HG02571 (cell line): ENCODE measurements around the gene SLC24A3.

ENCODE experiments used
- ATAC-seq: cut with Tn5 transposase; IDR thresholded peaks from one replicate; pipeline ENCODE4 v1.9.1; 2021; ENCODE audit warnings: mild to moderate bottlenecking, moderate library complexity; ENCODE audit not compliant: unreplicated experiment

The SLC24A3 gene

DNA sequence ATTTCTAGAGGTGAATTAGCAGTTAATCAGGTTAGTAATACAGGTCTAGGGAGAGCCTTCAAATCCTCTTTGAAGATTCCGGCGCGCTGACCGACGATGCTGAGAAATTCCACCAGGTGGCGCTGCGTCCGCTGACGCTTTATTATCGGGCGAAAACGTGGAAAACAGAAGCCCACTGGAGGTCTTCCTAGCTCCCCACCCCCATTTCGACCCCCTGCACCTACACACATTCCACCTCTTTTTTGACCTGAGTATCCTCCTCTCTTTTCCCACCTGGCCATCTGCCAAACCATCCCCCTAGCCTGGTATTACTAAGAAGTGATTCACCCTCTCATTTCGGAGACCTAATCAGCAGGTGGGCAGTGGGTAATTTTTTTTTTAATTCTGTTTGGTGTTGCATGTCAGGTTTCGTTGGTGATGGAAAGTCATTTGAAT lies 480.3 kb downstream of the SLC24A3 start:
- no peak for ATAC-seq

DNA sequence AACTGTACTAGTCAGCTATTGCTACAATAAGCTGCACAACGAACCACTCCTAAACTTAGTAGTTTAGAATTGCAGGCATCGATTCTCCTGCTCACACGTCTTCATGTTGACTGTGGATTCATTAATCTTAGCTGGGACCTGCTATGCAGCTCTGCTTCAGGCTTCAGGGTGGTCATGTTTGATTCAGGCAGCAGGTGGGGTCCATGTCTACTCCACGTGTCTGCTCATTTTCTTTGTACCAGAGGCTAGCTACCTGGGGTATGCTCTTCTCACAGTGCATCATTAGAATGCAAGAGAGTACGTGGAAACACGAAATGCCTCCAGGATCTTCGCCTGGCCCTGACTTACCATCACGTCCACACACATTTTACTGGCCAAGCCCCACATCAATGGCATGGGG lies 481.1 kb downstream of the SLC24A3 start:
- ATAC-seq = no peak

DNA sequence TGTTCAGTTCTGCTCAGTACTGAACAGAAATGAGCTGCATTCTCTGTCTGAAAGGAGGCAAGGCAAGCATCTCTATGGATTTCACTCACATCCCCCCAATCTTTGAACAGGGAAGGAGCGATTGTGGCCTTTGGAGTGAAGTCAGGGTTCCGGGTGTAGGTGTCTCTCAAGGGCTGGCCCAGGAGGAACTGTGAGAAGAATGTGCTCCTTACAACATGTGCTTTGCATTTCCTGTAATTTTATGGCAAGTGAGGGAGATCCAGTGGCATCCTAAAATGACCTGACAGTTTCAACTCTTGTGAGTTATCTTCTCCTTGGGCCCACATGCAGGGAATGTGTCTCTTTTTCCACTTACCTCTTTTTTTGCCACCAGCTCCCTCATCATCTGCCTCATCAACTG lies 482.6 kb downstream of the SLC24A3 start:
- ATAC-seq = no peak

DNA sequence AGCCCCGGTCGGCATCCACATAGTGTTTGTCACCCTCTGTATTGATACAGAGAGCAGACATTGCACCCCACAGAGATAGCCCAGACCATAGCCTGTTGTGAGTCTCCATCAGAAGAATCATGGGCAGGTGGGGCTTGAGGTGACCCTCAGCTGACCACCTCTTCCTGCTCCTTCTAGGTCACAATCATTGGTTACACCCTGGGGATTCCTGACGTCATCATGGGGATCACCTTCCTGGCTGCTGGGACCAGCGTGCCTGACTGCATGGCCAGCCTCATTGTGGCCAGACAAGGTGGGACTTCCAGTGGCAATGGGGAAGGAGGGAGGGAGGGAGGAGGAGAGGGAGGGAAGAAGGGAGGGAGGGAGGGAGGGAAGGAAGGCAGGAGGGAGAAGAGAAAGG lies 484.2 kb downstream of the SLC24A3 start:
- no peak for ATAC-seq

DNA sequence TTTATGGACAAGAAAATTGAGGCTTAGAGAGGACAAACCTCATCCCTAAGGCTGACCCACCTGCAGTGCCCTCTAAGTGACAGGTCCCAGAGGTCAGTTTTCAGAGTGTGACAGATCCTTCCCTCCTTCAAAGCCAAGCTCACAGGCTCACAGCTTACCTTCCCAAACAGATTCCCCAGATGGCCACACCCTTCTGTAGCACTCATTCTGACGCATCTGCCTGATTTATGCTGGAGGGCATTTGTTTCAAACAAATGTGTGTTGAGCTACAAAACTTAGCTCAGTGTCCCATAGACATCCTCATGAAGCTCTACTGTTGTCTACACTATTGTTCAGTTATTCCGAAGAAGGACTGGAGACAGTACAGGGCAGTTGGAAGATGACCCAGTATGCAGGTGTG lies 485.0 kb downstream of the SLC24A3 start:
- no peak for ATAC-seq

DNA sequence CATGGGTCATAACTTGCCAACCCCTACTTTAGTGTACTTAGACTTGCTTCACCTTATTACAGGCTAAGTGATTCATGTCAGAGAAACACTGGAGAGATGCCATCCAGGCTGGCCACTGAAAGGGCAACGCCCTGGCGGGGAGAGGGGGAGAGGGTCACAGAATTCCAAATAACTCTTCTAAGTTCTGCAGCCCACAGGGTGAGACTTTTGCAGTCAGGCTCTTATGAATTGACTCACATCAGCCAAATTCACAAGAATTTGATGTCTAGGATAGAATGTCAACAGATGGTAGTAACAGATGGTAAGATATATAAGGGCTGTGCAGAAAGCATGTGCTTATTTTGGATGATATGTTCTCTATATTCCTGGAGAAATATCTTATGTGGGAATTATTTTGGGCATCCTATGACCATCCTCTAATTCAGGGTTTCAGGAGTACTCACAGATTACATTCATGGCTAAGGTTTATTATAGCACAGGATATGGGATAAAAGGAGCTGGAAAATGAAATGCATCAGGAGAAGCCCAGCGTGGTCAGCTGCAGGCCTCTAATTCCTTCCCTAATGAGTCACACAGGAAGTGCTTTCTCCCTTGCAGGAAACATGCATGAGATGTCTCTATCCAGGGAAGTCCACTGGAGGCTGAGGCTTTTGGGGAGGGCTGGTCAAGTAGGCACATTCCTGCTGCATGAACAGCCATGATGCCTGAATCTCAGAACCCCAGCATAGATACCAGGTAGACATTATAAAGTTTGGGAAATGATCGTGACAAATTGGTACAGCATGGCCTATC lies 486.9 kb downstream of the SLC24A3 start:
- no peak for ATAC-seq

DNA sequence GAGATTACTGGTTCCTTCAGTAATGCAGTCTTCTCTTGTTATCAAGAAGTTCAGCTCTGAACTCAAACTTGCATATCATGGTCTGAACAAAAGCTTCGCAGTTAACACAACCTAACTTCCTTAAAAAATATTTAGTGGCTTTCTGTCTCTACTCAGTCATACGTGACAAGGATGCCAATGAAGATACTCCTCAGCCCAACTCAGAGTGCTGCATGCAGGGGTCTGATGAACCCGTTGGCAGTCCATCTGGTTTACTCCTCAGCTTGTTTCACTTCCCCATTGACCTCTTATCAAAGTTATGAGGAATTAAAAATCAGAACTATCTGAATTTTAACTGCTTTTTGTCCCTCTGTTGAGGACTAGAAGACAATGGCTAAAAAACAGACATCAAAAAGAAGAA lies 489.0 kb downstream of the SLC24A3 start:
- no peak for ATAC-seq

DNA sequence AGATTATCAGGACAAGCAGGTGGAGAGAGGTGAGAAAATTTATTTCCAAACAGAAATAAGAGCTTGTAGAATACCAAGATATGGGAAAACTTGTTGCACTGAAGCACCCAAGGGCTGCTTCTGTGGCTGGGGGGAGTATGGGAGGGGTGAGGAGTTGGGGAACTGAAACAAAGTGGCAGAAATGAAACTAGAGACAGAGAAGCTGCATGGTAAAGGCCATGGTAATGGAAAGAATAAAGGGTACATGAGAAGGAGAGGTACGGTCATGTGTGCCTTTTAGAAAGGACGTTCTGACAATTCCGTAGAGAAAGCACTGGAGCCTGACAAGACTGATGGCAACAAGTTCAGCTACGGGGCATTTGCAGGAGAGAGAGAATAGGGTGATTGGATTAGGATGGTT lies 494.0 kb downstream of the SLC24A3 start:
- no peak for ATAC-seq

DNA sequence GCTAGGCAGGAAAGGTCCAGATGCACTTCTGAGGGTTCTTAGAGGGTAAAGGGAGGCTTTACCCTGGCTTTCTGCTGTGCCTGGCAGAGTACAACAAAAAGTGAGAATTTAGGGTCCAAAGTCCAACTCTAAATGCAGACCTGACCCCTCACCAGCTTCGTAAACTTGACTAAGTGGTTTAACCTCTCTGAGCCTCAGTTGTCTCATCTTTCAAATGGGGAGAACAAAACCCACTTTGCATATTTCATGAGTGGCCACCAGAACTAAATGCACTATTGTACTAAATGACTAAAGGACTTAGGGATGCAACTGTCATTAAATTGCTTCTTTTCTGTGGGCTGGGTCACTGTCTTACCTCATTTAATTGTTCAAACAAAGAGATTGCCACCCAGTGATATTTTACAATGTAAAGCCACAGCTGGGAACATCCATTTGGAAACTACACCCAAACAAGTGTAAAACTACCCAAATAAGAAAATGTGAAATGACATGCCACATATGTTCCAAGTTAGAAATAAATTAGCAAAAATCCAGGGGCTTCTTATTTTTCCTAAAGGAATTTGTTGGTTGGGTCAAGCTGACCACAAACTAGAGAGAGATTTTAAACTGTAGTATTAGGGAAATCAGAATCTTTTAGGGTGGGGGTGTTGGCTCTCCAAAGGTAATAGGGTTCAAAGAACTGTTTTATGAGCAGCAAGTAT lies 497.3 kb downstream of the SLC24A3 start:
- no peak for ATAC-seq

DNA sequence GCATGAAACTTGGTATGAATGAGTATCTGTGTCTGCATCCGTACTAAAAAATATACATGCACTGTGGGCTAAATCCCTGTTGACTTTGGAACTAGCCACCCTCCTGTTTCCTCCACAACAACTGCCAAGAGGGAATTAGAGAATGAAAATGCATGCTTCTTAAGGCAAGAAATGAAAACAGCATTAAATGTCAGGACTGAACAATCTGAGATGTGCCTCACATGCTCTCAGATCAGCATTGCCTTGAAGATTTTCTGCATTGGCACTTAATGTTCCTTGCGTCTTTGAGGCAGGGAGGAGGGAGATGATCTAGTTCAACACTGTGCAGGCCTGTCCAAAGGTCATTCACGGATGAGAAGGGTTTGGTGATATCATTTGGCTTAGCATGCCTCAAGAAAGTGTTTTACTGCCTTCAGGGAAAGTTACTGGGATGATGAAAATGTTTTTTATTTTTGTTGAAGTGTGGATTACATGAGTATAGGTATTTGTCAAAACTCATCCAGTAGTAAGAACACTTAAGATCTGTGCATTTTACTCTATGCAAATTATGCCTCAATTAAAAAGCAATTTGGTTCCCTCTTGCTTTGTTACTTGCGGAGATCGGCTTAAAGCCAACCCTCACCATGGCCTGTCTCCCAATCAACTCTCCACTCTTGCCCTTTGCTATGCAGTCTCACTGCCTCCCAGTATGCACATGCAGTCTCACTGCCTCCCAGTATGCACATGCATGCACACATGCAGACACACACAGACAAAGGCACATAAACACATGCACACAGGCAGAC lies 498.1 kb downstream of the SLC24A3 start:
- ATAC-seq = no peak

DNA sequence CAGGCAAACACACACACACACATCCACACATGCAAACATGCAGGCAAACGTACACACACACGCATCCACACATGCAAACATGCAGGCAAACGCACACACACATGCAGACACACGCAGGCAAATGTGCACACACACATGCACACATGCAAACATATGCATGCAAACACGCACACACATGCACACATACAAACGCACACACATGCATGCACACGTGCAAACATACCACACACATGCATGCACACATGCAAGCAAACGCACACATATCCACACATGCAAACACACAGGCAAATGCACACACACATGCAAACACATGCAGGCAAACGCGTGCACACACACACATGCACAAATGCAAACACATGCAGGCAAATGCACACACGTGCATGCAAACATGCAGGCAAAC lies 498.7 kb downstream of the SLC24A3 start:
- ATAC-seq = no peak

DNA sequence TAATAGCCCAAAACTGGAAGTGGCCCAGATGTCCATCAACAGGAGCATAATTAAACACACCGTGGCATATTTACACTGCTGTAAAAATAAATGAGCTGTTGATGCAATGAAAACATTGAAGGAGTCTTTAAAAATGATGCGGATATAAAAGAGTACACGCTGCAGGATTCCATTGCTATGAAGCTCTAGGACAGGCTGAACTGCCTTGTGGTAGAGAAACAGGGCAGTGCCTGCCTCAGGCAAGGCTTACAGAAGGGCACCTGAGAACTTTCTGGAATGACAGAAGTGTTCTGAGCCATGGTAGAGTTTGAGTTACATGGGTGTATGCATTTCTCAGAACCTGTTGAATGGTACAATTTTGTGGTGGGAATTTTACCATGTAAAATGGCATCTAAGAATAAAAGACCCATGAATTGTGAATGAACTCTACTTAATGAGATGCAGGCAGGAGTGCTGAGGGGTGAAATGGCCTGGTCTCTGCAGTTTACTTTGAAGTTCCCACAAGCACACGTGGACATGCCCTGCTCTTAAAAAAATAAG lies 500.3 kb downstream of the SLC24A3 start:
- no peak for ATAC-seq

DNA sequence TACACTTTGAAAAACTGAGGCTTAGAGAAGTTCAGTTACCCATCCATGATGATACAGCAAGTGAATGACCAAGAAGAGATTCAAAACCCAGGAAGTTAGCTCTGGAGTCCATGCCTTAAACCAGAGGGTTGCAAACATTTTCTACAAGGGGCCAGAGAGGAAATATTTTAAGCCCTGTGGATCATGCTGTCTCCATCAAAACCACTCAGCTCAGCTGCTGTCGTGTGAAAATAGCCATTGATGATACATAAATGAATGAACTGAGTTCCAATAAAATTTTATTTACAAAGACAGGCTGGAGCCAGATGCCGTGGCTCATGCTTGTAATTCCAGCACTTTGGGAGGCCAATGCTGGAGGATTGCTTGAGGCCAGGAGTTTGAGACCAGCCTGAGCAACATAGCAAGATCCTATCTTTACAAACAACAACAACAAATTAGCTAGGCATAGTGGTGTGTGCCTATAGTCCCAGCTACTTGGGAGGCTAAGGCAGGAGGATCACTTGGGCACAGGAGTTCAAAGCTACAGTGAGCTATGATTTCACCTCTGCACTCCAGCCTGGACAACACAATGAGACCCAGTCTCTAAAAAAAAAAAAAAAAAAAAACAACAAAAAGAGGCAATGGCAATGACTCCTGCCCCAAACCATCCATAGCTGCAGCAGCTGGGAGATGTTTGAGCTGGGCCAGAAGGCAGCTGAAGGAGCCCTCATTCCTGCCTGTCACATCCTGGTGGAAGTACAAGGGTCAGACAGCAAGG lies 501.6 kb downstream of the SLC24A3 start:
- no peak for ATAC-seq

DNA sequence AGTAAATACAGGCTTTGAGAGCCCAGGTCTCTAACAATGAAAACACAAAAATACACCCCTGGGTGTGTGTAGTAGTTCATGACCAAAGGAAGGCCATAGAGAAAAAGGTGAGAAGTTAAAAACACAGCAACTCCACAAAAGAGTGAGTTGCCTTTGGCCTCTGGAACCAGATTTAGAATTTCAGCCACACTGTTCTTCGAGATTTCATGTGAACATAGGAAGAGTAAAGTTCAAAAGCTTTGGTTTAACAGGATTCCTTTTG lies 502.1 kb downstream of the SLC24A3 start:
- no peak for ATAC-seq

DNA sequence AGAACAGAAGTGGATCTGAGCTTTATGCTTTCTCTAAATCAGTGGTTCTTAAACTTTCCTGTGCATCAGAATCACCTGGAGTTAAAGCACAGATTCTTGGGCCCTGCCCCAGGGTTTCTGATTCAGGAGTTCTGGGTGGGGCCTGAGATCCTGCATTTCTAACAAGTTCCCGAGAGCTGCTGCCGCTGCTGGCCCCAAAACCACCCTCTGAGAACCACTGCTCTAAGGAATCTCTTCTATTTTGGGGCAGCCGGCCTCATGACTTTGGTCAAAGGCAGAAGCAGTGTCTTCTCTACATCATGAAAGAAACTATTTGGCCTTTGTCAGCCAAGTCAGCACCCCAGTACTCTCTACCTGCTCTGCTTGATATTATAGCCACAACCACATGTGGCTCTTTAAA lies 503.5 kb downstream of the SLC24A3 start:
- no peak for ATAC-seq

DNA sequence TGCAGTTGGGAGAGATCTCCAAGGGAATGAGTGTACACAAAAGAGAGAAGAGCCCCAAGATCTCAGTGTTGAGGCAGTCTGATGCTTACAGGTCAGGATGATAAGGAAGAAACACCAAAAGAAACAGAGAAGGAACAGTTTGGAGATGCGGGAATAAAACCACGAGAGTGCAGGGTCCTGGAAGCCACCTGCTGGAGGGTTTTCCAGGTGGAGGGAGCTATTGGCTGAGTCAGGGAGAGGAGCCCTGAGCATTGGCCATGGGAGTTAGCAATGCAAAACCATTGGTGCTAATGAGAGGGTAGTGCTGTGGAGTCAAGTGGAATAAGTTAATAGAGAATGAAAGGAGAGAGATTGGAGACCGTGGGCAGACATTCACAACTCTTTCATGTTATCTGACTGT lies 506.4 kb downstream of the SLC24A3 start:
- no peak for ATAC-seq

DNA sequence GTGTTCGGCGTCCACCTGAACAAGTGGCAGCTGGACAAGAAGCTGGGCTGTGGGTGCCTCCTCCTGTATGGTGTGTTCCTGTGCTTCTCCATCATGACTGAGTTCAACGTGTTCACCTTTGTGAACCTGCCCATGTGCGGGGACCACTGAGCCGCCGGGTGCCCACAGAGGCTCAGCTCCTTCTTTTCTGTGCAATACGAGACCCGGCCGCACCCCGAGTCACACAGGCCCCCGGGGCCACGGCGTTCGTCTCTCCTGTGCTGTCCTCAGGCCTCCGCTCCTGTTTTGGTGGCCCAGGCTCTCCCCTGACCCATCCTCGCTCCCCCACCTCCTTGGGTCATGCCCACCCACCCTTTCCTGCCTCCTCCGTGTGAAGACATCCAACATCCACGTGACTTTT lies 508.5 kb downstream of the SLC24A3 start:
- ATAC-seq = no peak

DNA sequence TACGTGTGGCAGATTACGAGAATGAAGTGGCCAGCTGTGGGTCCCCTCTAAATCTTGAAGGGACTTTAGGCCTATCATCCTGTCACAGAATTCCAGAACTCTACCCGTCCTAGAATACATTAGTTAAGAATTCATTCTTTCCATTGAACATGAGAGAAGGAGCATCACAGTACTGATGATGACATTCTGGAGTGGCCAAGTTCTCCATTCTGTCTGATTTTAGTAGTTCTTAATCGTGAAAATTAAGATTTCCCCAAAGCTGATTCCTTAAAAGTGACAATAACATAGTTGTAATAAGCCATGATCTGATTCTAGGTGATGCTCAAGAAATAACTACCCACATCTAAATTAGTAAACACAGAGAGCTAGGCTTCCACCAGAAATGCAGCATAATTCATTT lies 510.6 kb downstream of the SLC24A3 start:
- no peak for ATAC-seq

DNA sequence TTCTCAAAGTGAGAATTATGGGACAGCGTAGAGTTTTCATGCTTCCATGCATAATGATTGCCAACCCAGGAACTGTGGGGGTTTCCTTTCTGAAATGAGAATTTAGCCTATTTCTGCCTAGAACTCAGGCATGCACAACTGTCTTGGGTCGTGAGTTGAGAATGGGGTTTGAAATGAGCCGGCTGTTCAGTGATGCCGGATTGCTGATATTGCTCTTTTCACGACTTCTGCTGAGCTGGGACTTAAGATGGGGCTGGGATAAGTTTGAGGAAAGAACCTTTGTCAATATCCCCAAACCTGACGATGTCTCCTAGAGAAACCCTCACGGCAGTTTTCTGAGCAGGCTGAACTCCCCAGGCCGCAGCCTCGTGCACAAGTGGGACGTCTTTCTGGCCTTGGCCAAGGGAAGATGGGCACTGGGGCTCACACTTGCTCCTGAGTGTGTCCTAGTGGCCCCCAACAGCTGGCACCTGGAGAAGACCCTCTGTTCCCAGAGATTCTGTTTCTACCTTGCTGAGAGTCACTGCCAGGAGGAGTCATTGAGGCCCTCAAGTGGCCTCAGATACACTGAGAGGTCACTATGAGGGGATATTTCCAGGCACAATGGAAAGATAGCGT lies 511.5 kb downstream of the SLC24A3 start:
- no peak for ATAC-seq

DNA sequence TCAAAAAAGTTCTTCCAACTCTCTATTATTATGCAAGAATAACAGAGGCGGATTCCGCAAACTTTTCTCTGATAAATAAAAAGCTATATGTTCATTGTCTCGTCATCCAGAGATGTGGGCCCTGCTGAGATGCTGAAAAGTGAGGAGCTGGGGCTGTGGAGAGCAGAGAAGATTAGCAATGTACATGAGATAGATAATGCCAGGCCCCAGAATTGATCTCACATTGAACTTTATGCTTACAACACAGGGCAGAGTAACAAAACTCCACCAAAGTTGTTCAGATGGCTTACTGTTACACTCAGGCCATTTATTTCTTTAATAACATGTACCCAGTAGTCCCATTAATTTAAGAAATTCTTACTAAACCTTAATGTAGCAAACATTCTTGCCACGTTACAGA lies 512.9 kb downstream of the SLC24A3 start:
- ATAC-seq = no peak
